ENCODE data around the gene F8A3.

DNA sequence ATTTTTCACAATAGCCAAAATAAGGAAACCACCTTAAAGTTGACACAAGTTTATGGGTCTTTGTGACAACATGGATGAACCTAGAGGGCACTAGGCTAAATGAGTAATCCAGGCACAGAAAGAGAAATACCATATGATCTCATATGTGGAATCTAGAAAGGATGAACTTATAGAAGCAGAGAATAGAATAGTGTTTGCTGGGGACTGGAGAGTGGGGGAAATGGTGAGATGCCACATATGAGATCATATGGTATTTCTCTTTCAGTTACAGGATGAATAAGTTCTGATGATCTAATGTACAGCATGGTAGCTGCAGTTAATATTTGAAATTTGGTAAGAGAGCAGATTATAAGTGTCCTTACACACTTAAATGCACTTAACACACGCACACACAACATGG is 40.7 kb downstream of the F8A3 start:
- TF ChIP-seq GATA2 (IDR thresholded peaks at IDR 0.05; ENCODE audit: low read depth, low read length) (no peak), GATA3 (IDR thresholded peaks at IDR 0.05; ENCODE audit: low read depth, low read length) (no peak)

Measured in SH-SY5Y (cell line).